HEK293 (cell line): ENCODE results near the gene CDC5L.

ENCODE experiments used
- CTCF ChIP-seq: fragments of 450-650 bp; formaldehyde crosslinking; IDR thresholded peaks from 2 replicates; pipeline ENCODE4 v1.5.1; 2016; ENCODE audit warnings: missing biosample characterization, missing genetic modification characterization
- ELK4 ChIP-seq: IDR thresholded peaks from 2 replicates; pipeline ENCODE4 v1.6.1; 2011; ENCODE audit warnings: mild to moderate bottlenecking, low read depth, low read length, borderline replicate concordance
- REST ChIP-seq: fragments of 450-650 bp; formaldehyde crosslinking; IDR thresholded peaks from 2 replicates; pipeline ENCODE4 v1.5.1; 2016; ENCODE audit warnings: missing biosample characterization, missing genetic modification characterization
- ZBTB20 ChIP-seq: fragments of 450-650 bp; formaldehyde crosslinking; IDR thresholded peaks from 2 replicates; pipeline ENCODE4 v1.5.1; 2016; ENCODE audit warnings: missing biosample characterization, missing genetic modification characterization
- ZBTB26 ChIP-seq: fragments of 450-650 bp; formaldehyde crosslinking; optimal IDR thresholded peaks from 2 replicates; pipeline ENCODE3; 2016; ENCODE audit warnings: missing biosample characterization, mild to moderate bottlenecking, missing genetic modification characterization
- ZFP37 ChIP-seq: fragments of 450-650 bp; formaldehyde crosslinking; IDR thresholded peaks from 2 replicates; pipeline ENCODE4 v1.5.1; 2016; ENCODE audit warnings: missing biosample characterization, missing genetic modification characterization
- ZNF138 ChIP-seq: fragments of 450-650 bp; formaldehyde crosslinking; IDR thresholded peaks from 2 replicates; pipeline ENCODE4 v1.5.1; 2016; ENCODE audit warnings: missing biosample characterization, missing genetic modification characterization, borderline replicate concordance
- ZNF221 ChIP-seq: fragments of 450-650 bp; formaldehyde crosslinking; IDR thresholded peaks from 2 replicates; pipeline ENCODE4 v1.5.1; 2017; ENCODE audit warnings: missing biosample characterization, missing genetic modification characterization, borderline replicate concordance
- ZNF473 ChIP-seq: fragments of 450-650 bp; formaldehyde crosslinking; IDR thresholded peaks from 2 replicates; pipeline ENCODE4 v1.5.1; 2017; ENCODE audit warnings: missing biosample characterization, missing genetic modification characterization
- ZNF704 ChIP-seq: fragments of 450-650 bp; formaldehyde crosslinking; IDR thresholded peaks from 2 replicates; pipeline ENCODE4 v1.5.1; 2016; ENCODE audit warnings: missing biosample characterization, missing genetic modification characterization
- ZNF830 ChIP-seq: fragments of 450-650 bp; IDR thresholded peaks from 2 replicates; pipeline ENCODE4 v1.5.0; 2018; ENCODE audit warnings: missing biosample characterization, missing genetic modification characterization, low read depth, mild to moderate bottlenecking, moderate library complexity

GRCh38 chr6:44377484-44377883 is 10.0 kb upstream of the CDC5L start:
- TF ChIP-seq ELK4 (no peak), ZNF704 (tag by site-specific recombination) (no peak), ZBTB20 (no peak), REST (tag by site-specific recombination) (no peak), ZBTB26 (no peak), CTCF (tag by site-specific recombination) (no peak), ZNF473 (no peak), ZNF221 (tag by site-specific recombination) (no peak), ZNF138 (no peak), ZFP37 (tag by site-specific recombination) (no peak), ZNF830 (tag by site-specific recombination) (no peak)
